B cell (primary cell): Measurements from ENCODE around the gene CHST10. TPM values are rescaled to one million over a fixed set of nuclear protein-coding genes. Genes with fewer than 3 reads are reported as not detected.

Source experiments
- ATAC-seq: fragments of 200-7000 bp; cut with Tn5 transposase; one replicate; pipeline ENCODE4 v1.10.0; 2021; ENCODE audit warnings: low read depth, mild to moderate bottlenecking, moderate number of reproducible peaks, moderate library complexity
- CTCF ChIA-PET: fragments of 350-600 bp; sonication (Branson Sonifier 250); formaldehyde crosslinking; loops from one replicate; lab custom pipeline; 2021; ENCODE audit warnings: antibody characterized with exemption, inconsistent platforms; lab: Charles Lee
- POLR2A ChIA-PET: fragments of 350-600 bp; sonication (Branson Sonifier 250); formaldehyde crosslinking; loops from one replicate; lab custom pipeline; 2021; ENCODE audit warnings: antibody characterized with exemption; lab: Charles Lee
- DNase-seq: peaks from one replicate; pipeline ENCODE4 v3.0.0; 2013
- H2AFZ ChIP-seq: 2 replicates; pipeline ENCODE4 v1.6.1; 2012; ENCODE audit warnings: mild to moderate bottlenecking, low read depth, low read length; ENCODE audit not compliant: insufficient read depth, poor library complexity, severe bottlenecking
- H3K27ac ChIP-seq, 2 donors: 1 replicate in 1 of 2; 2 replicates in 1 of 2; pipeline ENCODE4 v1.5.1; 2012 to 2013; ENCODE audit warnings: low read length in 2 of 2, mild to moderate bottlenecking in 2 of 2, moderate library complexity in 1 of 2
- H3K27me3 ChIP-seq, 4 experiments: fragments of 200-600 bp in 1 of 4; sonication (generic) in 1 of 4; replicated peaks in 1 of 4; 1 replicate in 2 of 4; 2 replicates in 2 of 4; pipeline versions ENCODE4 v1.6.1 to v1.7.0; 2013 to 2016; ENCODE audit warnings: low read length in 3 of 4, mild to moderate bottlenecking in 2 of 4, mixed read lengths in 1 of 4, moderate library complexity in 1 of 4; ENCODE audit not compliant: insufficient read depth in 4 of 4, control insufficient read depth in 3 of 4; ENCODE audit errors: control extremely low read depth in 1 of 4
- H3K36me3 ChIP-seq, 2 experiments: replicated peaks in 1 of 2; 1 replicate in 1 of 2; 2 replicates in 1 of 2; pipeline versions ENCODE4 v1.6.1 to v1.7.1; 2013; ENCODE audit warnings: low read length in 1 of 2; ENCODE audit not compliant: insufficient read depth in 2 of 2, control insufficient read depth in 1 of 2; ENCODE audit errors: control extremely low read depth in 1 of 2, extremely low read depth in 1 of 2
- H3K4me1 ChIP-seq, 2 donors: fragments of 200-600 bp in 1 of 2; sonication (generic) in 1 of 2; 1 replicate in 1 of 2; 2 replicates in 1 of 2; pipeline versions ENCODE4 v1.5.1 to v1.6.1; 2013 to 2017; ENCODE audit warnings: low read length in 2 of 2; ENCODE audit not compliant: control insufficient read depth in 2 of 2, insufficient read depth in 2 of 2
- H3K4me2 ChIP-seq: replicated peaks from 2 replicates; pipeline ENCODE3; 2012; ENCODE audit warnings: mild to moderate bottlenecking, low read depth, low read length; ENCODE audit not compliant: poor library complexity, severe bottlenecking
- H3K4me3 ChIP-seq, 5 experiments: fragments of 200-600 bp in 1 of 5; sonication (generic) in 1 of 5; 1 replicate in 3 of 5; 2 replicates in 2 of 5; pipeline versions ENCODE4 v1.5.1 to v1.7.0; 2011 to 2016; ENCODE audit warnings: low read length in 4 of 5, mild to moderate bottlenecking in 4 of 5, low read depth in 2 of 5, control low read depth in 1 of 5, moderate library complexity in 1 of 5; ENCODE audit not compliant: insufficient read depth in 1 of 5; ENCODE audit errors: control extremely low read depth in 1 of 5, extremely low read depth in 1 of 5
- H3K79me2 ChIP-seq: fragments of 200-600 bp; sonication (generic); one replicate; pipeline ENCODE4 v1.6.0; 2016; ENCODE audit warnings: low read length; ENCODE audit not compliant: control insufficient read depth, insufficient read depth
- H3K9ac ChIP-seq: fragments of 200-600 bp; sonication (generic); 2 replicates; pipeline ENCODE4 v1.6.1; 2017; ENCODE audit warnings: mild to moderate bottlenecking, low read length, moderate library complexity
- H3K9me3 ChIP-seq, 3 donors: one replicate each; pipeline versions ENCODE4 v1.6.1 to v1.7.1; 2013; ENCODE audit warnings: low read length in 2 of 3; ENCODE audit not compliant: control insufficient read depth in 2 of 3, insufficient read depth in 1 of 3; ENCODE audit errors: control extremely low read depth in 1 of 3
- H4K20me1 ChIP-seq: 2 replicates; pipeline ENCODE4 v1.6.0; 2012; ENCODE audit warnings: mild to moderate bottlenecking, low read length; ENCODE audit not compliant: insufficient read depth, control insufficient read depth, poor library complexity, severe bottlenecking
- H3K27ac Mint-ChIP-seq: one replicate; pipeline ENCODE4 v1.8.0; 2021; ENCODE audit warnings: mixed read lengths
- H3K27me3 Mint-ChIP-seq: one replicate; pipeline ENCODE4 v1.8.0; 2021; ENCODE audit warnings: mixed read lengths
- H3K4me1 Mint-ChIP-seq: one replicate; pipeline ENCODE4 v1.8.0; 2021; ENCODE audit warnings: mixed read lengths
- H3K4me3 Mint-ChIP-seq: one replicate; pipeline ENCODE4 v1.8.0; 2021; ENCODE audit warnings: mixed read lengths
- H3K9me3 Mint-ChIP-seq: one replicate; pipeline ENCODE4 v1.8.0; 2022; ENCODE audit warnings: mixed read lengths; ENCODE audit not compliant: insufficient read depth
- EZH2 ChIP-seq: IDR thresholded peaks from 2 replicates; pipeline ENCODE4 v1.6.1; 2012; ENCODE audit warnings: borderline replicate concordance, low read depth, mild to moderate bottlenecking, moderate library complexity, low read length; ENCODE audit not compliant: insufficient read depth, poor library complexity, severe bottlenecking
- WGBS: methylation state at CpG from one replicate; pipeline ENCODE4 v1.1.5; 2013; ENCODE audit warnings: missing lambda C conversion rate; ENCODE audit not compliant: insufficient coverage; 5-methylcytosine and 5-hydroxymethylcytosine counted together
- intact Hi-C: fragments of 100-400 bp; cut with micrococcal nuclease; formaldehyde crosslinking; loops from one replicate; pipeline ENCODE4 v1.10.0; 2022
- polyA plus RNA-seq: library from polyadenylated mRNA; depleted of rRNA; stranded (reverse); fragments of >200 nt; gene quantifications from 2 replicates; pipeline ENCODE4 v1.2.3, GENCODE V29; 2012
- total RNA-seq, 2 donors: library from RNA; stranded (reverse); fragments of 120-200 nt in 1 of 2; gene quantifications; 1 replicate in 1 of 2; 2 replicates in 1 of 2; pipeline versions ENCODE4 v1.2.3 to v1.2.4, GENCODE V29; 2013 to 2022
- TF ChIP-seq, protein P1 (sequence below): fragments of 200-600 bp; IDR thresholded peaks from one replicate; pipeline ENCODE4 v1.8.0; 2022; ENCODE audit warnings: antibody characterized with exemption, mild to moderate bottlenecking

CHST10 gene
- total and polyA plus RNA-seq, 2 donors (not counting 1 experiment from before 2014, with no cell fraction given): 5.2 to 9.9 TPM

GRCh38 chr2:100425107-100425506, 7.6 kb upstream of the CHST10 start:
- 95% methylated on average over 4 of the region's 4 CpGs for WGBS
- POLR2A ChIA-PET: no interaction called here

GRCh38 chr2:100424277-100424875, 6.9 kb upstream of the CHST10 start:
- H3K36me3 ChIP-seq: no peaks in the 10 kb centered on the region
- no peak for DNase-seq
- TF ChIP-seq, protein P1, sequence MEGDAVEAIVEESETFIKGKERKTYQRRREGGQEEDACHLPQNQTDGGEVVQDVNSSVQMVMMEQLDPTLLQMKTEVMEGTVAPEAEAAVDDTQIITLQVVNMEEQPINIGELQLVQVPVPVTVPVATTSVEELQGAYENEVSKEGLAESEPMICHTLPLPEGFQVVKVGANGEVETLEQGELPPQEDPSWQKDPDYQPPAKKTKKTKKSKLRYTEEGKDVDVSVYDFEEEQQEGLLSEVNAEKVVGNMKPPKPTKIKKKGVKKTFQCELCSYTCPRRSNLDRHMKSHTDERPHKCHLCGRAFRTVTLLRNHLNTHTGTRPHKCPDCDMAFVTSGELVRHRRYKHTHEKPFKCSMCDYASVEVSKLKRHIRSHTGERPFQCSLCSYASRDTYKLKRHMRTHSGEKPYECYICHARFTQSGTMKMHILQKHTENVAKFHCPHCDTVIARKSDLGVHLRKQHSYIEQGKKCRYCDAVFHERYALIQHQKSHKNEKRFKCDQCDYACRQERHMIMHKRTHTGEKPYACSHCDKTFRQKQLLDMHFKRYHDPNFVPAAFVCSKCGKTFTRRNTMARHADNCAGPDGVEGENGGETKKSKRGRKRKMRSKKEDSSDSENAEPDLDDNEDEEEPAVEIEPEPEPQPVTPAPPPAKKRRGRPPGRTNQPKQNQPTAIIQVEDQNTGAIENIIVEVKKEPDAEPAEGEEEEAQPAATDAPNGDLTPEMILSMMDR: no peak
- TF ChIP-seq EZH2: no peak
- no peak overlapping the region for H3K4me3 ChIP-seq
- POLR2A ChIA-PET: no interaction called here
- no peak for ATAC-seq
- H3K9me3 Mint-ChIP-seq: no peaks in the 10 kb centered on the region
- no peak overlapping the region for H3K27ac Mint-ChIP-seq
- H2AFZ ChIP-seq: no peak overlapping the region
- 100% methylated on average over 1 of the region's 4 CpGs for WGBS
- no peak overlapping the region for H3K4me3 Mint-ChIP-seq
- no peaks in the 10 kb centered on the region for H3K79me2 ChIP-seq
- H3K9me3 ChIP-seq: no peaks in the 10 kb centered on the region
- no peak overlapping the region for H3K27ac ChIP-seq
- peaks cover 6% of the 10 kb centered on the region for H3K27me3 Mint-ChIP-seq
- no peaks in the 10 kb centered on the region for H3K27me3 ChIP-seq
- no peak overlapping the region for H3K9ac ChIP-seq
- H4K20me1 ChIP-seq: no peaks in the 10 kb centered on the region
- CTCF ChIA-PET: interaction anchor here (2.0 kb wide), 1 partner anchor 162 kb away, joined by 9 read pairs; no protein-coding TSS in a partner anchor
- H3K4me1 Mint-ChIP-seq: peaks cover 5% of the 10 kb centered on the region
- intact Hi-C loops: no loop called here
- no peak overlapping the region for H3K4me2 ChIP-seq
- no peaks in the 10 kb centered on the region for H3K4me1 ChIP-seq

More at GRCh38 chr2:100425107-100425506, 7.6 kb upstream of the CHST10 start:
- Histone ChIP-seq H3K36me3 (no peaks in the 10 kb centered on the region), H3K9me3 (no peaks in the 10 kb centered on the region), H3K4me2 (no peak overlapping the region), H3K79me2 (no peaks in the 10 kb centered on the region), H2AFZ (no peak overlapping the region), H4K20me1 (no peaks in the 10 kb centered on the region), H3K4me3 (no peak overlapping the region), H3K9ac (no peak overlapping the region), H3K27me3 (no peaks in the 10 kb centered on the region), H3K4me1 (no peaks in the 10 kb centered on the region), H3K27ac (no peak overlapping the region)
- Mint-ChIP-seq H3K27me3 (peaks cover 6% of the 10 kb centered on the region), H3K4me1 (peaks cover 5% of the 10 kb centered on the region), H3K27ac (no peak overlapping the region), H3K9me3 (no peaks in the 10 kb centered on the region), H3K4me3 (no peak overlapping the region)
- TF ChIP-seq, protein P1: no peak
- TF ChIP-seq EZH2: no peak
- no peak for ATAC-seq
- intact Hi-C loops: no loop called here
- DNase-seq: no peak
- CTCF ChIA-PET: interaction anchor here (1.0 to 2.0 kb wide), 3 partner anchors 9 to 560 kb away, joined by 3 to 9 read pairs (median 5); no protein-coding TSS in a partner anchor
